WTC11 (cell line): ENCODE results near the gene BBS9. TPM values are rescaled to one million over a fixed set of nuclear protein-coding genes. Genes with fewer than 3 reads are reported as not detected.

Source experiments
- ATAC-seq: fragments of 200-7000 bp; cut with Tn5 transposase; 2 replicates; pipeline ENCODE4 v1.10.0; 2021; ENCODE audit warnings: mild to moderate bottlenecking, moderate library complexity
- CTCF ChIA-PET: fragments of 300-600 bp; sonication (Branson Sonifier 250); formaldehyde crosslinking; loops from one replicate; lab custom pipeline; 2021; ENCODE audit warnings: antibody characterized with exemption; lab: Charles Lee
- POLR2A ChIA-PET: fragments of 350-600 bp; sonication (Branson Sonifier 250); formaldehyde crosslinking; loops from one replicate; lab custom pipeline; 2021; ENCODE audit warnings: antibody characterized with exemption; lab: Charles Lee
- DNase-seq: peaks from one replicate; pipeline ENCODE4 v3.0.0; 2021; ENCODE audit warnings: low spot score
- H3K27ac Mint-ChIP-seq: 2 replicates; pipeline ENCODE4 v1.8.0; 2021; ENCODE audit warnings: mixed read lengths
- H3K27me3 Mint-ChIP-seq: 2 replicates; pipeline ENCODE4 v1.8.0; 2021; ENCODE audit warnings: low read depth, mild to moderate bottlenecking, moderate library complexity, mixed read lengths
- H3K36me3 Mint-ChIP-seq: 2 replicates; pipeline ENCODE4 v1.8.0; 2021; ENCODE audit warnings: mixed read lengths
- H3K4me1 Mint-ChIP-seq: 2 replicates; pipeline ENCODE4 v1.8.0; 2022; ENCODE audit warnings: mixed read lengths
- H3K4me3 Mint-ChIP-seq: 2 replicates; pipeline ENCODE4 v1.8.0; 2021; ENCODE audit warnings: mild to moderate bottlenecking, moderate library complexity, mixed read lengths
- H3K9me3 Mint-ChIP-seq: 2 replicates; pipeline ENCODE4 v1.8.0; 2021; ENCODE audit warnings: mixed read lengths
- ESRRA ChIP-seq: sonication (generic); formaldehyde crosslinking; IDR thresholded peaks from 2 replicates; pipeline ENCODE4 v1.8.1; 2022; ENCODE audit warnings: mild to moderate bottlenecking, missing genetic modification reagents, borderline replicate concordance
- GRHL2 ChIP-seq: fragments of 250-450 bp; sonication (Bioruptor Pico); IDR thresholded peaks from 2 replicates; pipeline ENCODE4 v1.8.0; 2022; ENCODE audit warnings: mild to moderate bottlenecking, moderate library complexity; ENCODE audit not compliant: insufficient replicate concordance, severe bottlenecking
- GTF2I ChIP-seq: fragments of 250-450 bp; sonication (Bioruptor Pico); conservative IDR thresholded peaks from 2 replicates; pipeline ENCODE4 v1.4.0; 2021; ENCODE audit warnings: mild to moderate bottlenecking
- MXD4 ChIP-seq: fragments of 250-450 bp; sonication (Bioruptor Pico); IDR thresholded peaks from 2 replicates; pipeline ENCODE4 v1.8.0; 2021; ENCODE audit warnings: mild to moderate bottlenecking, moderate library complexity, borderline replicate concordance
- NFYB ChIP-seq: sonication (generic); formaldehyde crosslinking; conservative IDR thresholded peaks from 2 replicates; pipeline ENCODE4 v1.8.0; 2022; ENCODE audit warnings: low read depth, missing genetic modification reagents
- ZNF121 ChIP-seq: sonication (generic); formaldehyde crosslinking; IDR thresholded peaks from 2 replicates; pipeline ENCODE4 v1.8.0; 2023; ENCODE audit warnings: missing genetic modification reagents
- ZNF423 ChIP-seq: fragments of 250-450 bp; sonication (Bioruptor Pico); IDR thresholded peaks from 2 replicates; pipeline ENCODE4 v2.1.2; 2022; ENCODE audit warnings: mild to moderate bottlenecking, moderate library complexity
- total RNA-seq: library from RNA; stranded (reverse); gene quantifications from 3 replicates; pipeline ENCODE4 v1.2.3, GENCODE V29; 2021
- TF ChIP-seq, protein P1 (sequence below): sonication (generic); formaldehyde crosslinking; IDR thresholded peaks from 2 replicates; pipeline ENCODE4 v1.8.1; 2023; ENCODE audit warnings: mild to moderate bottlenecking, moderate library complexity, missing genetic modification reagents
- TF ChIP-seq, protein P2 (sequence below): sonication (generic); formaldehyde crosslinking; IDR thresholded peaks from 2 replicates; pipeline ENCODE4 v1.8.1; 2022; ENCODE audit warnings: mild to moderate bottlenecking, missing genetic modification reagents, moderate library complexity, borderline replicate concordance
- TF ChIP-seq, protein P3 (sequence below): fragments of 250-450 bp; sonication (Bioruptor Pico); IDR thresholded peaks from 2 replicates; pipeline ENCODE4 v1.9.0; 2021; ENCODE audit warnings: mild to moderate bottlenecking
- TF ChIP-seq, protein P4 (sequence below): sonication (generic); formaldehyde crosslinking; IDR thresholded peaks from 2 replicates; pipeline ENCODE4 v1.8.0; 2023; ENCODE audit warnings: mild to moderate bottlenecking, missing genetic modification reagents
- TF ChIP-seq, protein P5 (sequence below): sonication (generic); formaldehyde crosslinking; IDR thresholded peaks from 2 replicates; pipeline ENCODE4 v1.8.1; 2022; ENCODE audit warnings: missing genetic modification reagents, borderline replicate concordance
- TF ChIP-seq, protein P6 (sequence below): sonication (generic); formaldehyde crosslinking; IDR thresholded peaks from 2 replicates; pipeline ENCODE4 v1.8.0; 2022; ENCODE audit warnings: mild to moderate bottlenecking, missing genetic modification reagents
- TF ChIP-seq, protein P7 (sequence below): sonication (generic); formaldehyde crosslinking; IDR thresholded peaks from 2 replicates; pipeline ENCODE4 v1.8.1; 2023; ENCODE audit warnings: mild to moderate bottlenecking, missing genetic modification reagents
- TF ChIP-seq, protein P8 (sequence below): sonication (generic); formaldehyde crosslinking; IDR thresholded peaks from 2 replicates; pipeline ENCODE4 v1.8.1; 2023; ENCODE audit warnings: mild to moderate bottlenecking, missing genetic modification reagents, moderate library complexity
- TF ChIP-seq, protein P9 (sequence below): sonication (generic); formaldehyde crosslinking; IDR thresholded peaks from 2 replicates; pipeline ENCODE4 v1.8.0; 2022; ENCODE audit warnings: mild to moderate bottlenecking, missing genetic modification reagents

Gene BBS9
- total RNA-seq, 1 experiment from 2014 or later = 56.6 TPM

DNA sequence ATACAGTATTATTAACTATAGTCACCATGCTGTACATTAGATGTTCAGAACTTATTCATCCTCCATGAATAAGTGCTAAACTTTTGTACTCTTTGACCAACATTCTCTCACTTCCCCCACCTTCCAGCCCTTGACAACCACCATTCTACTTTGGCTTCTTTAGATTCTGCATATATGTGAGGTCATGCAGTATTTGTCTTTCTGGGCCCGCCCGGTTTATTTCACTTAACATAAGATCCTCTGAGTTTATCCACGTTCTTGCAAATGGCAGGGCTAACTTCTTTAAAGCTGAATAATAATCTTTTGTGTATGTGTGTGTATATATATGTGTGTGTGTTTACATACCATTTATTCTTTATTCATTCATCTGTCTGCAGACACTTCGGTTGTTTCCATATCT lies 336.8 kb downstream of the BBS9 start:
- TF ChIP-seq GRHL2 (CRISPR knock-in tag) (no peak), ZNF121 (CRISPR knock-in tag) (no peak), MXD4 (no peak), GTF2I (CRISPR knock-in tag) (no peak)
- TF ChIP-seq, protein P1, sequence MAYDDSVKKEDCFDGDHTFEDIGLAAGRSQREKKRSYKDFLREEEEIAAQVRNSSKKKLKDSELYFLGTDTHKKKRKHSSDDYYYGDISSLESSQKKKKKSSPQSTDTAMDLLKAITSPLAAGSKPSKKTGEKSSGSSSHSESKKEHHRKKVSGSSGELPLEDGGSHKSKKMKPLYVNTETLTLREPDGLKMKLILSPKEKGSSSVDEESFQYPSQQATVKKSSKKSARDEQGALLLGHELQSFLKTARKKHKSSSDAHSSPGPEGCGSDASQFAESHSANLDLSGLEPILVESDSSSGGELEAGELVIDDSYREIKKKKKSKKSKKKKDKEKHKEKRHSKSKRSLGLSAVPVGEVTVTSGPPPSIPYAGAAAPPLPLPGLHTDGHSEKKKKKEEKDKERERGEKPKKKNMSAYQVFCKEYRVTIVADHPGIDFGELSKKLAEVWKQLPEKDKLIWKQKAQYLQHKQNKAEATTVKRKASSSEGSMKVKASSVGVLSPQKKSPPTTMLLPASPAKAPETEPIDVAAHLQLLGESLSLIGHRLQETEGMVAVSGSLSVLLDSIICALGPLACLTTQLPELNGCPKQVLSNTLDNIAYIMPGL = no peak
- H3K36me3 Mint-ChIP-seq = peaks cover 11% of the 10 kb centered on the region
- H3K9me3 Mint-ChIP-seq = peaks cover 10% of the 10 kb centered on the region
- DNase-seq = no peak
- H3K4me3 Mint-ChIP-seq = no peak overlapping the region
- H3K27ac Mint-ChIP-seq = no peak overlapping the region
- ChIA-PET POLR2A (no interaction called here), CTCF (no interaction called here)
- no peak for ATAC-seq
- peaks cover 2% of the 10 kb centered on the region; the same call in 1 of the 2 replicates for H3K4me1 Mint-ChIP-seq
- no peaks in the 10 kb centered on the region for H3K27me3 Mint-ChIP-seq

DNA sequence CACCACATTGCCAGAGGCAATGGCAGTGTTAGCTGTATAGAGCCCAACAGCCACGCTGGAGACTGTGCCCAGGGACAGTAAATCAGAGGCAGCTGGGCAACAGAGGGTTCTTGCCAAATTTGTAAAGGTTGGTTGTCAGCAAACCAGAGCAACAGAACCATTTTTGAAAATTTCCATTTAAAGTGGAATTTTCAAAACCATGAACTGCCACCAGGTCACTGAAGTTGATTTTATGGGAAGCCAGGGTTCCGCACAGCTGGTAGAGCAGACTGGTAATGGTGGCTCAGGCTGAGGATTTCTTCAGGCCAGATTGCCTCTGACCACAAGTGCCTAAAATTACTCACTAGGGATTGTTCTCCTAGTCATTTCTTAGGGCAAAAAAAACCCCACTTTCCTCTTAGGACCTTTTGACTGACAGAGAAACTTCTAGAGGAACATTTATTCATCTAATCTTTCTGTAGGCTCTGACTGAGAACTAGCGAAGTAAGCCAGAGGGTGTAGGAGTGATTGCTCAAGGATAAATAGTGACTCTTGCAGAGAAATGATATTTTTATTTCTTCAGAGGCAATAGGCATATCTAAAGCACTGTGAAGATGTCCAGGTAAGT lies 342.4 kb downstream of the BBS9 start:
- ChIA-PET POLR2A (no interaction called here), CTCF (interaction anchor here (0.6 to 1.1 kb wide), 2 partner anchors 13 to 162 kb away, joined by 4 to 5 read pairs; no protein-coding TSS in a partner anchor)
- Mint-ChIP-seq H3K4me1 (peaks cover 20% of the 10 kb centered on the region), H3K9me3 (peaks cover 10% of the 10 kb centered on the region), H3K36me3 (peaks cover 11% of the 10 kb centered on the region), H3K27me3 (no peaks in the 10 kb centered on the region), H3K27ac (no peak overlapping the region), H3K4me3 (no peak overlapping the region)
- ATAC-seq = no peak
- DNase-seq = no peak
- TF ChIP-seq, protein P2, sequence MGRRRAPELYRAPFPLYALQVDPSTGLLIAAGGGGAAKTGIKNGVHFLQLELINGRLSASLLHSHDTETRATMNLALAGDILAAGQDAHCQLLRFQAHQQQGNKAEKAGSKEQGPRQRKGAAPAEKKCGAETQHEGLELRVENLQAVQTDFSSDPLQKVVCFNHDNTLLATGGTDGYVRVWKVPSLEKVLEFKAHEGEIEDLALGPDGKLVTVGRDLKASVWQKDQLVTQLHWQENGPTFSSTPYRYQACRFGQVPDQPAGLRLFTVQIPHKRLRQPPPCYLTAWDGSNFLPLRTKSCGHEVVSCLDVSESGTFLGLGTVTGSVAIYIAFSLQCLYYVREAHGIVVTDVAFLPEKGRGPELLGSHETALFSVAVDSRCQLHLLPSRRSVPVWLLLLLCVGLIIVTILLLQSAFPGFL = no peak
- TF ChIP-seq ZNF121 (CRISPR knock-in tag) (no peak), ESRRA (CRISPR knock-in tag) (no peak), ZNF423 (CRISPR knock-in tag) (no peak), NFYB (CRISPR knock-in tag) (no peak)
- TF ChIP-seq, protein P3, sequence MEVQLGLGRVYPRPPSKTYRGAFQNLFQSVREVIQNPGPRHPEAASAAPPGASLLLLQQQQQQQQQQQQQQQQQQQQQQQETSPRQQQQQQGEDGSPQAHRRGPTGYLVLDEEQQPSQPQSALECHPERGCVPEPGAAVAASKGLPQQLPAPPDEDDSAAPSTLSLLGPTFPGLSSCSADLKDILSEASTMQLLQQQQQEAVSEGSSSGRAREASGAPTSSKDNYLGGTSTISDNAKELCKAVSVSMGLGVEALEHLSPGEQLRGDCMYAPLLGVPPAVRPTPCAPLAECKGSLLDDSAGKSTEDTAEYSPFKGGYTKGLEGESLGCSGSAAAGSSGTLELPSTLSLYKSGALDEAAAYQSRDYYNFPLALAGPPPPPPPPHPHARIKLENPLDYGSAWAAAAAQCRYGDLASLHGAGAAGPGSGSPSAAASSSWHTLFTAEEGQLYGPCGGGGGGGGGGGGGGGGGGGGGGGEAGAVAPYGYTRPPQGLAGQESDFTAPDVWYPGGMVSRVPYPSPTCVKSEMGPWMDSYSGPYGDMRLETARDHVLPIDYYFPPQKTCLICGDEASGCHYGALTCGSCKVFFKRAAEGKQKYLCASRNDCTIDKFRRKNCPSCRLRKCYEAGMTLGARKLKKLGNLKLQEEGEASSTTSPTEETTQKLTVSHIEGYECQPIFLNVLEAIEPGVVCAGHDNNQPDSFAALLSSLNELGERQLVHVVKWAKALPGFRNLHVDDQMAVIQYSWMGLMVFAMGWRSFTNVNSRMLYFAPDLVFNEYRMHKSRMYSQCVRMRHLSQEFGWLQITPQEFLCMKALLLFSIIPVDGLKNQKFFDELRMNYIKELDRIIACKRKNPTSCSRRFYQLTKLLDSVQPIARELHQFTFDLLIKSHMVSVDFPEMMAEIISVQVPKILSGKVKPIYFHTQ (CRISPR knock-in tag) = no peak
- TF ChIP-seq, protein P4, sequence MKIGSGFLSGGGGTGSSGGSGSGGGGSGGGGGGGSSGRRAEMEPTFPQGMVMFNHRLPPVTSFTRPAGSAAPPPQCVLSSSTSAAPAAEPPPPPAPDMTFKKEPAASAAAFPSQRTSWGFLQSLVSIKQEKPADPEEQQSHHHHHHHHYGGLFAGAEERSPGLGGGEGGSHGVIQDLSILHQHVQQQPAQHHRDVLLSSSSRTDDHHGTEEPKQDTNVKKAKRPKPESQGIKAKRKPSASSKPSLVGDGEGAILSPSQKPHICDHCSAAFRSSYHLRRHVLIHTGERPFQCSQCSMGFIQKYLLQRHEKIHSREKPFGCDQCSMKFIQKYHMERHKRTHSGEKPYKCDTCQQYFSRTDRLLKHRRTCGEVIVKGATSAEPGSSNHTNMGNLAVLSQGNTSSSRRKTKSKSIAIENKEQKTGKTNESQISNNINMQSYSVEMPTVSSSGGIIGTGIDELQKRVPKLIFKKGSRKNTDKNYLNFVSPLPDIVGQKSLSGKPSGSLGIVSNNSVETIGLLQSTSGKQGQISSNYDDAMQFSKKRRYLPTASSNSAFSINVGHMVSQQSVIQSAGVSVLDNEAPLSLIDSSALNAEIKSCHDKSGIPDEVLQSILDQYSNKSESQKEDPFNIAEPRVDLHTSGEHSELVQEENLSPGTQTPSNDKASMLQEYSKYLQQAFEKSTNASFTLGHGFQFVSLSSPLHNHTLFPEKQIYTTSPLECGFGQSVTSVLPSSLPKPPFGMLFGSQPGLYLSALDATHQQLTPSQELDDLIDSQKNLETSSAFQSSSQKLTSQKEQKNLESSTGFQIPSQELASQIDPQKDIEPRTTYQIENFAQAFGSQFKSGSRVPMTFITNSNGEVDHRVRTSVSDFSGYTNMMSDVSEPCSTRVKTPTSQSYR = no peak
- TF ChIP-seq, protein P5, sequence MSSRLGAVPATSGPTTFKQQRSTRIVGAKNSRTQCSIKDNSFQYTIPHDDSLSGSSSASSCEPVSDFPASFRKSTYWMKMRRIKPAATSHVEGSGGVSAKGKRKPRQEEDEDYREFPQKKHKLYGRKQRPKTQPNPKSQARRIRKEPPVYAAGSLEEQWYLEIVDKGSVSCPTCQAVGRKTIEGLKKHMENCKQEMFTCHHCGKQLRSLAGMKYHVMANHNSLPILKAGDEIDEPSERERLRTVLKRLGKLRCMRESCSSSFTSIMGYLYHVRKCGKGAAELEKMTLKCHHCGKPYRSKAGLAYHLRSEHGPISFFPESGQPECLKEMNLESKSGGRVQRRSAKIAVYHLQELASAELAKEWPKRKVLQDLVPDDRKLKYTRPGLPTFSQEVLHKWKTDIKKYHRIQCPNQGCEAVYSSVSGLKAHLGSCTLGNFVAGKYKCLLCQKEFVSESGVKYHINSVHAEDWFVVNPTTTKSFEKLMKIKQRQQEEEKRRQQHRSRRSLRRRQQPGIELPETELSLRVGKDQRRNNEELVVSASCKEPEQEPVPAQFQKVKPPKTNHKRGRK (CRISPR knock-in tag) = no peak
- TF ChIP-seq, protein P6, sequence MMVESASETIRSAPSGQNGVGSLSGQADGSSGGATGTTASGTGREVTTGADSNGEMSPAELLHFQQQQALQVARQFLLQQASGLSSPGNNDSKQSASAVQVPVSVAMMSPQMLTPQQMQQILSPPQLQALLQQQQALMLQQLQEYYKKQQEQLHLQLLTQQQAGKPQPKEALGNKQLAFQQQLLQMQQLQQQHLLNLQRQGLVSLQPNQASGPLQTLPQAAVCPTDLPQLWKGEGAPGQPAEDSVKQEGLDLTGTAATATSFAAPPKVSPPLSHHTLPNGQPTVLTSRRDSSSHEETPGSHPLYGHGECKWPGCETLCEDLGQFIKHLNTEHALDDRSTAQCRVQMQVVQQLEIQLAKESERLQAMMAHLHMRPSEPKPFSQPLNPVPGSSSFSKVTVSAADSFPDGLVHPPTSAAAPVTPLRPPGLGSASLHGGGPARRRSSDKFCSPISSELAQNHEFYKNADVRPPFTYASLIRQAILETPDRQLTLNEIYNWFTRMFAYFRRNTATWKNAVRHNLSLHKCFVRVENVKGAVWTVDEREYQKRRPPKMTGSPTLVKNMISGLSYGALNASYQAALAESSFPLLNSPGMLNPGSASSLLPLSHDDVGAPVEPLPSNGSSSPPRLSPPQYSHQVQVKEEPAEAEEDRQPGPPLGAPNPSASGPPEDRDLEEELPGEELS (CRISPR knock-in tag) = no peak
- TF ChIP-seq, protein P7, sequence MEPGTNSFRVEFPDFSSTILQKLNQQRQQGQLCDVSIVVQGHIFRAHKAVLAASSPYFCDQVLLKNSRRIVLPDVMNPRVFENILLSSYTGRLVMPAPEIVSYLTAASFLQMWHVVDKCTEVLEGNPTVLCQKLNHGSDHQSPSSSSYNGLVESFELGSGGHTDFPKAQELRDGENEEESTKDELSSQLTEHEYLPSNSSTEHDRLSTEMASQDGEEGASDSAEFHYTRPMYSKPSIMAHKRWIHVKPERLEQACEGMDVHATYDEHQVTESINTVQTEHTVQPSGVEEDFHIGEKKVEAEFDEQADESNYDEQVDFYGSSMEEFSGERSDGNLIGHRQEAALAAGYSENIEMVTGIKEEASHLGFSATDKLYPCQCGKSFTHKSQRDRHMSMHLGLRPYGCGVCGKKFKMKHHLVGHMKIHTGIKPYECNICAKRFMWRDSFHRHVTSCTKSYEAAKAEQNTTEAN = no peak
- TF ChIP-seq, protein P8, sequence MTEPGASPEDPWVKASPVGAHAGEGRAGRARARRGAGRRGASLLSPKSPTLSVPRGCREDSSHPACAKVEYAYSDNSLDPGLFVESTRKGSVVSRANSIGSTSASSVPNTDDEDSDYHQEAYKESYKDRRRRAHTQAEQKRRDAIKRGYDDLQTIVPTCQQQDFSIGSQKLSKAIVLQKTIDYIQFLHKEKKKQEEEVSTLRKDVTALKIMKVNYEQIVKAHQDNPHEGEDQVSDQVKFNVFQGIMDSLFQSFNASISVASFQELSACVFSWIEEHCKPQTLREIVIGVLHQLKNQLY (CRISPR knock-in tag) = no peak
- TF ChIP-seq, protein P9, sequence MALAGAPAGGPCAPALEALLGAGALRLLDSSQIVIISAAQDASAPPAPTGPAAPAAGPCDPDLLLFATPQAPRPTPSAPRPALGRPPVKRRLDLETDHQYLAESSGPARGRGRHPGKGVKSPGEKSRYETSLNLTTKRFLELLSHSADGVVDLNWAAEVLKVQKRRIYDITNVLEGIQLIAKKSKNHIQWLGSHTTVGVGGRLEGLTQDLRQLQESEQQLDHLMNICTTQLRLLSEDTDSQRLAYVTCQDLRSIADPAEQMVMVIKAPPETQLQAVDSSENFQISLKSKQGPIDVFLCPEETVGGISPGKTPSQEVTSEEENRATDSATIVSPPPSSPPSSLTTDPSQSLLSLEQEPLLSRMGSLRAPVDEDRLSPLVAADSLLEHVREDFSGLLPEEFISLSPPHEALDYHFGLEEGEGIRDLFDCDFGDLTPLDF (CRISPR knock-in tag) = no peak
